ENCODE measurements around the gene DISP2.

The DISP2 gene

GRCh38 chr15:40425681-40426080 lies 67.7 kb downstream of the DISP2 start:
- Histone ChIP-seq H3K27me3 (replicated peaks; ENCODE audit: control insufficient read depth, insufficient read depth, low read length) (no peaks in the 10 kb centered on the region; the same call in 1 of the 2 replicates), H3K4me3 (replicated peaks; ENCODE audit: low read depth, low read length) (no peak overlapping the region), H3K36me3 (ENCODE audit: control insufficient read depth, insufficient read depth, low read length) (no peaks in the 10 kb centered on the region)
- no peak for TF ChIP-seq CTCF (IDR thresholded peaks at IDR 0.05; ENCODE audit: insufficient read depth, low read length, poor library complexity, severe bottlenecking)
- no peak for DNase-seq (ENCODE audit: extremely low read depth, insufficient read length)

- no peaks in the 10 kb centered on the region for H3K36me3 ChIP-seq (ENCODE audit: control insufficient read depth, insufficient read depth, low read length)
- DNase-seq (ENCODE audit: extremely low read depth, insufficient read length): no peak
- TF ChIP-seq CTCF (IDR thresholded peaks at IDR 0.05; ENCODE audit: insufficient read depth, low read length, poor library complexity, severe bottlenecking): no peak
- H3K4me3 ChIP-seq (replicated peaks; ENCODE audit: low read depth, low read length): no peak overlapping the region
- H3K27me3 ChIP-seq (replicated peaks; ENCODE audit: control insufficient read depth, insufficient read depth, low read length): no peaks in the 10 kb centered on the region; the same call in none of the 2 replicates
Observed at GRCh38 chr15:40427188-40427587, 69.2 kb downstream of the DISP2 start.

GRCh38 chr15:40428185-40428584 lies 70.2 kb downstream of the DISP2 start:
- no peaks in the 10 kb centered on the region for H3K36me3 ChIP-seq (ENCODE audit: control insufficient read depth, insufficient read depth, low read length)
- no peak overlapping the region for H3K4me3 ChIP-seq (replicated peaks; ENCODE audit: low read depth, low read length)
- no peak for TF ChIP-seq CTCF (IDR thresholded peaks at IDR 0.05; ENCODE audit: insufficient read depth, low read length, poor library complexity, severe bottlenecking)
- no peak for DNase-seq (ENCODE audit: extremely low read depth, insufficient read length)
- peaks cover 2% of the 10 kb centered on the region for H3K27me3 ChIP-seq (replicated peaks; ENCODE audit: control insufficient read depth, insufficient read depth, low read length)

Measured in GM06990 (cell line).